ENCODE measurements around the gene MYO1H. TPM values are rescaled to one million over a fixed set of nuclear protein-coding genes. Genes with fewer than 3 reads are reported as not detected.

MYO1H gene
- total and polyA plus RNA-seq, 2 experiments from 2014 or later: not detected

DNA sequence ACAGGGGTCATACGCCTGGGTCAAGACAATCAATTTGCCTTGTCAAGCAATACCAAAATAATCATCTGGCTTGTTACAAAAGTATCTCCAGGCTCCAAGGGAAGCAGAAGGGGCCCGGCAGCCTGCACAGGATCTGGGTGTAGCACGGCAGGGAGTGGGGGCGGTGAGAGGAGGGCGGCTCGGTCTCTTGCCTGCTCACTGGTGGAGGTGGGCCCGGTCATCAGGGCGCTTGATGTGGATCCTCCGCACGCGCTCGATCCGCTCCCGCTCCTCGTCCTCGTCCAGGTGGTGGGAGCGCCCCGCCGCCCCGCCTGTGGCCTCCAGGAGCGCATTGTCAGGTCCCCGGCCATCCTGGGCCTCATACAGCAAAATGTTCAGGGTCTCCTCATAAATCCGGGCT, 103.7 kb downstream of the MYO1H start:
- Mint-ChIP-seq H3K36me3 (ENCODE audit: low read depth) (peaks cover 74% of the 10 kb centered on the region), H3K9me3 (no peaks in the 10 kb centered on the region), H3K4me3 (no peak overlapping the region), H3K4me1 (no peaks in the 10 kb centered on the region; the same call in 2 of the 3 replicates), H3K27me3 (ENCODE audit: insufficient read depth, low read depth, poor library complexity) (peaks cover 1% of the 10 kb centered on the region), H3K27ac (no peak overlapping the region)
- Histone ChIP-seq H3K4me3 (no peak overlapping the region), H3F3A (replicated peaks; ENCODE audit: low read depth) (no peaks in the 10 kb centered on the region), H3K4me2 (no peak overlapping the region), H3K36me3 (ENCODE audit: insufficient read depth) (peaks cover 34% of the 10 kb centered on the region), H3K4me1 (ENCODE audit: insufficient read depth) (no peaks in the 10 kb centered on the region), H3K9me2 (ENCODE audit: insufficient read depth) (no peaks in the 10 kb centered on the region), H3K79me2 (replicated peaks; ENCODE audit: insufficient read depth) (peaks cover 23% of the 10 kb centered on the region), H2AFZ (no peak overlapping the region), H3K27ac (ENCODE audit: low read depth) (no peak overlapping the region), H3K27me3 (ENCODE audit: insufficient read depth) (no peaks in the 10 kb centered on the region), H4K20me1 (replicated peaks; ENCODE audit: insufficient read depth) (peaks cover 5% of the 10 kb centered on the region)
- no peak for ATAC-seq
- no peak for DNase-seq (ENCODE audit: low spot score)
- no peak for TF ChIP-seq ZNF331 (CRISPR knock-in tag; IDR thresholded peaks at IDR 0.05; ENCODE audit: low read depth)
- no peak for TF ChIP-seq EZH2 (IDR thresholded peaks at IDR 0.05; ENCODE audit: low read depth, unreplicated experiment)
- TF ChIP-seq, protein P1, sequence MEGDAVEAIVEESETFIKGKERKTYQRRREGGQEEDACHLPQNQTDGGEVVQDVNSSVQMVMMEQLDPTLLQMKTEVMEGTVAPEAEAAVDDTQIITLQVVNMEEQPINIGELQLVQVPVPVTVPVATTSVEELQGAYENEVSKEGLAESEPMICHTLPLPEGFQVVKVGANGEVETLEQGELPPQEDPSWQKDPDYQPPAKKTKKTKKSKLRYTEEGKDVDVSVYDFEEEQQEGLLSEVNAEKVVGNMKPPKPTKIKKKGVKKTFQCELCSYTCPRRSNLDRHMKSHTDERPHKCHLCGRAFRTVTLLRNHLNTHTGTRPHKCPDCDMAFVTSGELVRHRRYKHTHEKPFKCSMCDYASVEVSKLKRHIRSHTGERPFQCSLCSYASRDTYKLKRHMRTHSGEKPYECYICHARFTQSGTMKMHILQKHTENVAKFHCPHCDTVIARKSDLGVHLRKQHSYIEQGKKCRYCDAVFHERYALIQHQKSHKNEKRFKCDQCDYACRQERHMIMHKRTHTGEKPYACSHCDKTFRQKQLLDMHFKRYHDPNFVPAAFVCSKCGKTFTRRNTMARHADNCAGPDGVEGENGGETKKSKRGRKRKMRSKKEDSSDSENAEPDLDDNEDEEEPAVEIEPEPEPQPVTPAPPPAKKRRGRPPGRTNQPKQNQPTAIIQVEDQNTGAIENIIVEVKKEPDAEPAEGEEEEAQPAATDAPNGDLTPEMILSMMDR (conservative IDR thresholded peaks at IDR 0.05; ENCODE audit: low read depth in 2 of 2): no peak
- TF ChIP-seq STAT1 (IDR thresholded peaks at IDR 0.05; ENCODE audit: unreplicated experiment): no peak
- TF ChIP-seq ZNF114 (CRISPR knock-in tag; IDR thresholded peaks at IDR 0.05): no peak
- TF ChIP-seq, protein P2, sequence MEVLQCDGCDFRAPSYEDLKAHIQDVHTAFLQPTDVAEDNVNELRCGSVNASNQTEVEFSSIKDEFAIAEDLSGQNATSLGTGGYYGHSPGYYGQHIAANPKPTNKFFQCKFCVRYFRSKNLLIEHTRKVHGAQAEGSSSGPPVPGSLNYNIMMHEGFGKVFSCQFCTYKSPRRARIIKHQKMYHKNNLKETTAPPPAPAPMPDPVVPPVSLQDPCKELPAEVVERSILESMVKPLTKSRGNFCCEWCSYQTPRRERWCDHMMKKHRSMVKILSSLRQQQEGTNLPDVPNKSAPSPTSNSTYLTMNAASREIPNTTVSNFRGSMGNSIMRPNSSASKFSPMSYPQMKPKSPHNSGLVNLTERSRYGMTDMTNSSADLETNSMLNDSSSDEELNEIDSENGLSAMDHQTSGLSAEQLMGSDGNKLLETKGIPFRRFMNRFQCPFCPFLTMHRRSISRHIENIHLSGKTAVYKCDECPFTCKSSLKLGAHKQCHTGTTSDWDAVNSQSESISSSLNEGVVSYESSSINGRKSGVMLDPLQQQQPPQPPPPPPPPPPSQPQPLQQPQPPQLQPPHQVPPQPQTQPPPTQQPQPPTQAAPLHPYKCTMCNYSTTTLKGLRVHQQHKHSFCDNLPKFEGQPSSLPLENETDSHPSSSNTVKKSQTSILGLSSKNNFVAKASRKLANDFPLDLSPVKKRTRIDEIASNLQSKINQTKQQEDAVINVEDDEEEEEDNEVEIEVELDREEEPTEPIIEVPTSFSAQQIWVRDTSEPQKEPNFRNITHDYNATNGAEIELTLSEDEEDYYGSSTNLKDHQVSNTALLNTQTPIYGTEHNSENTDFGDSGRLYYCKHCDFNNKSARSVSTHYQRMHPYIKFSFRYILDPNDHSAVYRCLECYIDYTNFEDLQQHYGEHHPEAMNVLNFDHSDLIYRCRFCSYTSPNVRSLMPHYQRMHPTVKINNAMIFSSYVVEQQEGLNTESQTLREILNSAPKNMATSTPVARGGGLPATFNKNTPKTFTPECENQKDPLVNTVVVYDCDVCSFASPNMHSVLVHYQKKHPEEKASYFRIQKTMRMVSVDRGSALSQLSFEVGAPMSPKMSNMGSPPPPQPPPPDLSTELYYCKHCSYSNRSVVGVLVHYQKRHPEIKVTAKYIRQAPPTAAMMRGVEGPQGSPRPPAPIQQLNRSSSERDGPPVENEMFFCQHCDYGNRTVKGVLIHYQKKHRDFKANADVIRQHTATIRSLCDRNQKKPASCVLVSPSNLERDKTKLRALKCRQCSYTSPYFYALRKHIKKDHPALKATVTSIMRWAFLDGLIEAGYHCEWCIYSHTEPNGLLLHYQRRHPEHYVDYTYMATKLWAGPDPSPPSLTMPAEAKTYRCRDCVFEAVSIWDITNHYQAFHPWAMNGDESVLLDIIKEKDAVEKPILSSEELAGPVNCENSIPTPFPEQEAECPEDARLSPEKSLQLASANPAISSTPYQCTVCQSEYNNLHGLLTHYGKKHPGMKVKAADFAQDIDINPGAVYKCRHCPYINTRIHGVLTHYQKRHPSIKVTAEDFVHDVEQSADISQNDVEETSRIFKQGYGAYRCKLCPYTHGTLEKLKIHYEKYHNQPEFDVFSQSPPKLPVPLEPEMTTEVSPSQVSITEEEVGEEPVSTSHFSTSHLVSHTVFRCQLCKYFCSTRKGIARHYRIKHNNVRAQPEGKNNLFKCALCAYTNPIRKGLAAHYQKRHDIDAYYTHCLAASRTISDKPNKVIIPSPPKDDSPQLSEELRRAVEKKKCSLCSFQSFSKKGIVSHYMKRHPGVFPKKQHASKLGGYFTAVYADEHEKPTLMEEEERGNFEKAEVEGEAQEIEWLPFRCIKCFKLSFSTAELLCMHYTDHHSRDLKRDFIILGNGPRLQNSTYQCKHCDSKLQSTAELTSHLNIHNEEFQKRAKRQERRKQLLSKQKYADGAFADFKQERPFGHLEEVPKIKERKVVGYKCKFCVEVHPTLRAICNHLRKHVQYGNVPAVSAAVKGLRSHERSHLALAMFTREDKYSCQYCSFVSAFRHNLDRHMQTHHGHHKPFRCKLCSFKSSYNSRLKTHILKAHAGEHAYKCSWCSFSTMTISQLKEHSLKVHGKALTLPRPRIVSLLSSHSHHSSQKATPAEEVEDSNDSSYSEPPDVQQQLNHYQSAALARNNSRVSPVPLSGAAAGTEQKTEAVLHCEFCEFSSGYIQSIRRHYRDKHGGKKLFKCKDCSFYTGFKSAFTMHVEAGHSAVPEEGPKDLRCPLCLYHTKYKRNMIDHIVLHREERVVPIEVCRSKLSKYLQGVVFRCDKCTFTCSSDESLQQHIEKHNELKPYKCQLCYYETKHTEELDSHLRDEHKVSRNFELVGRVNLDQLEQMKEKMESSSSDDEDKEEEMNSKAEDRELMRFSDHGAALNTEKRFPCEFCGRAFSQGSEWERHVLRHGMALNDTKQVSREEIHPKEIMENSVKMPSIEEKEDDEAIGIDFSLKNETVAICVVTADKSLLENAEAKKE (CRISPR knock-in tag; IDR thresholded peaks at IDR 0.05): no peak
- no peak for TF ChIP-seq JUNB (IDR thresholded peaks at IDR 0.05; ENCODE audit: unreplicated experiment)
- TF ChIP-seq, protein P3, sequence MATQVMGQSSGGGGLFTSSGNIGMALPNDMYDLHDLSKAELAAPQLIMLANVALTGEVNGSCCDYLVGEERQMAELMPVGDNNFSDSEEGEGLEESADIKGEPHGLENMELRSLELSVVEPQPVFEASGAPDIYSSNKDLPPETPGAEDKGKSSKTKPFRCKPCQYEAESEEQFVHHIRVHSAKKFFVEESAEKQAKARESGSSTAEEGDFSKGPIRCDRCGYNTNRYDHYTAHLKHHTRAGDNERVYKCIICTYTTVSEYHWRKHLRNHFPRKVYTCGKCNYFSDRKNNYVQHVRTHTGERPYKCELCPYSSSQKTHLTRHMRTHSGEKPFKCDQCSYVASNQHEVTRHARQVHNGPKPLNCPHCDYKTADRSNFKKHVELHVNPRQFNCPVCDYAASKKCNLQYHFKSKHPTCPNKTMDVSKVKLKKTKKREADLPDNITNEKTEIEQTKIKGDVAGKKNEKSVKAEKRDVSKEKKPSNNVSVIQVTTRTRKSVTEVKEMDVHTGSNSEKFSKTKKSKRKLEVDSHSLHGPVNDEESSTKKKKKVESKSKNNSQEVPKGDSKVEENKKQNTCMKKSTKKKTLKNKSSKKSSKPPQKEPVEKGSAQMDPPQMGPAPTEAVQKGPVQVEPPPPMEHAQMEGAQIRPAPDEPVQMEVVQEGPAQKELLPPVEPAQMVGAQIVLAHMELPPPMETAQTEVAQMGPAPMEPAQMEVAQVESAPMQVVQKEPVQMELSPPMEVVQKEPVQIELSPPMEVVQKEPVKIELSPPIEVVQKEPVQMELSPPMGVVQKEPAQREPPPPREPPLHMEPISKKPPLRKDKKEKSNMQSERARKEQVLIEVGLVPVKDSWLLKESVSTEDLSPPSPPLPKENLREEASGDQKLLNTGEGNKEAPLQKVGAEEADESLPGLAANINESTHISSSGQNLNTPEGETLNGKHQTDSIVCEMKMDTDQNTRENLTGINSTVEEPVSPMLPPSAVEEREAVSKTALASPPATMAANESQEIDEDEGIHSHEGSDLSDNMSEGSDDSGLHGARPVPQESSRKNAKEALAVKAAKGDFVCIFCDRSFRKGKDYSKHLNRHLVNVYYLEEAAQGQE (IDR thresholded peaks at IDR 0.05; ENCODE audit: unreplicated experiment): no peak
- TF ChIP-seq, protein P4, sequence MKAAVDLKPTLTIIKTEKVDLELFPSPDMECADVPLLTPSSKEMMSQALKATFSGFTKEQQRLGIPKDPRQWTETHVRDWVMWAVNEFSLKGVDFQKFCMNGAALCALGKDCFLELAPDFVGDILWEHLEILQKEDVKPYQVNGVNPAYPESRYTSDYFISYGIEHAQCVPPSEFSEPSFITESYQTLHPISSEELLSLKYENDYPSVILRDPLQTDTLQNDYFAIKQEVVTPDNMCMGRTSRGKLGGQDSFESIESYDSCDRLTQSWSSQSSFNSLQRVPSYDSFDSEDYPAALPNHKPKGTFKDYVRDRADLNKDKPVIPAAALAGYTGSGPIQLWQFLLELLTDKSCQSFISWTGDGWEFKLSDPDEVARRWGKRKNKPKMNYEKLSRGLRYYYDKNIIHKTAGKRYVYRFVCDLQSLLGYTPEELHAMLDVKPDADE (IDR thresholded peaks at IDR 0.05): no peak
- no peak for TF ChIP-seq CREB1 (CRISPR knock-in tag; IDR thresholded peaks at IDR 0.05; ENCODE audit: low read depth)
- TF ChIP-seq EZH2phosphoT487 (IDR thresholded peaks at IDR 0.05; ENCODE audit: unreplicated experiment): no peak
- no peak for TF ChIP-seq NANOG (IDR thresholded peaks at IDR 0.05; ENCODE audit: borderline replicate concordance)
- no peak for TF ChIP-seq POLR2AphosphoS5 (IDR thresholded peaks at IDR 0.05; ENCODE audit: low read depth)

All from GM23338 (cell line).